IMR-90 (cell line): ENCODE data around the gene TMEM212.

ENCODE experiments used
- BHLHE40 ChIP-seq: fragments of 150-350 bp; IDR thresholded peaks from 2 replicates; pipeline ENCODE4 v1.6.1; 2016; ENCODE audit warnings: mild to moderate bottlenecking, low read depth, low read length
- CTCF ChIP-seq: conservative IDR thresholded peaks from 2 replicates; pipeline ENCODE4 v1.5.1; 2012; ENCODE audit warnings: mild to moderate bottlenecking, low read depth, low read length, improper control_type of control experiment
- ELK1 ChIP-seq: fragments of 150-350 bp; IDR thresholded peaks from 2 replicates; pipeline ENCODE4 v1.6.1; 2016; ENCODE audit warnings: low read depth, mild to moderate bottlenecking, low read length, moderate library complexity, borderline replicate concordance
- MXI1 ChIP-seq: IDR thresholded peaks from 2 replicates; pipeline ENCODE4 v1.6.1; 2012; ENCODE audit warnings: low read depth, mild to moderate bottlenecking, low read length, moderate library complexity, borderline replicate concordance
- NFE2L2 ChIP-seq: fragments of 150-350 bp; IDR thresholded peaks from 2 replicates; pipeline ENCODE4 v1.6.1; 2016; ENCODE audit warnings: low read depth, mild to moderate bottlenecking, low read length
- POLR2A ChIP-seq: IDR thresholded peaks from 2 replicates; pipeline ENCODE4 v1.6.1; 2012; ENCODE audit warnings: mild to moderate bottlenecking, low read depth, low read length
- RAD21 ChIP-seq: IDR thresholded peaks from 2 replicates; pipeline ENCODE4 v1.6.1; 2012; ENCODE audit warnings: low read length, improper control_type of control experiment
- RCOR1 ChIP-seq: IDR thresholded peaks from 2 replicates; pipeline ENCODE4 v1.6.1; 2012; ENCODE audit warnings: mild to moderate bottlenecking, low read length, improper control_type of control experiment; ENCODE audit not compliant: insufficient replicate concordance
- SMC3 ChIP-seq: fragments of 150-350 bp; IDR thresholded peaks from 2 replicates; pipeline ENCODE4 v1.6.1; 2016; ENCODE audit warnings: low read depth, mild to moderate bottlenecking, antibody characterized with exemption, low read length, moderate library complexity
- USF2 ChIP-seq: fragments of 150-350 bp; IDR thresholded peaks from 2 replicates; pipeline ENCODE4 v1.6.1; 2017; ENCODE audit warnings: mild to moderate bottlenecking, antibody characterized with exemption, low read length, low read depth

GRCh38 chr3:171811913-171812335 is 31.2 kb upstream of the TMEM212 start:
- no peak for TF ChIP-seq USF2
- no peak for TF ChIP-seq CTCF
- no peak for TF ChIP-seq BHLHE40
- no peak for TF ChIP-seq SMC3
- no peak for TF ChIP-seq ELK1
- no peak for TF ChIP-seq POLR2A
- no peak for TF ChIP-seq NFE2L2
- TF ChIP-seq RCOR1: no peak
- no peak for TF ChIP-seq RAD21
- no peak for TF ChIP-seq MXI1
